GM19452 (cell line): ENCODE measurements around the gene PTGFR.

Experiments used
- ATAC-seq: cut with Tn5 transposase; IDR thresholded peaks from one replicate; pipeline ENCODE4 v1.9.1; 2021; ENCODE audit not compliant: unreplicated experiment

Gene PTGFR

GRCh38 chr1:78520216-78520615, 29.4 kb downstream of the PTGFR start:
- ATAC-seq = no peak

- no peak for ATAC-seq
Measured at GRCh38 chr1:78520843-78521242, 30.1 kb downstream of the PTGFR start.

DNA sequence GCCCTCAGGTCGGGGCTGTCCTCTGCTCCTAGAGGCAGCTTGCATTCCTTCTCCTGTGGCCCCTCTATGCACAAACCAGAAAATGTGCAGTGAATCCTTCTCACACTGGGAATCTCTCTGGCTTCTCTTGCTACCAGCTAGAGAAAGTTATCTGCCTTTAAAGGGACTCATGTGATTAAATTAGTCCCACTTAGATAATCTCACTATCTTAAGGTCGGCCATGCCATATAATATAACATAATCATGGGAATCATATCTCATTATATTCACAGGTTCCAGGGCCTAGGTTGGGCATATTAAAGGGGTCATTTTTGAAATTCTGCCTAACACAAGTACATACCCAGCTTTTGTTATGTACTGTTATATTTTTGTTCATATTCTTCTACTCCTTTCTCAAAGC, 31.4 kb downstream of the PTGFR start:
- ATAC-seq = no peak

GRCh38 chr1:78526496-78526895, 35.7 kb downstream of the PTGFR start:
- ATAC-seq = no peak

DNA sequence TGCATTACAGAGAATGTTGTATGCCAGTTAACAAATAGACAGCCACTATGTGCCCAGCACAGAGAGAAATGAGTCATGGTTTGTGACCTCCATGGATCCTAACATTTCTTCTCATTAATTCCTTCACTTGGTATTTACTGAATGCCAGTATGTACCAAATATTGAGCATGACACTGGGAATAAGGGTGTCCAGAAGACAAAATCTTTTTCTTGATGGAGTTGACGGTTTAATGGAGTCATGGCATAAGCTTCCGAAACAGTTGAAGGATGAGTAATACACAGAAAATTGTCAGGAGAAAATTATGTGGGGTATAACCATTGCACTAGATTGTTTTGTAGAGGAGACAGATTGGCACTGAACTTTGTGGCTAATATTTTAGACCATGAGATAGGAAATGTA, 36.9 kb downstream of the PTGFR start:
- ATAC-seq = no peak

- no peak for ATAC-seq
Measured at GRCh38 chr1:78533527-78533926, 42.8 kb downstream of the PTGFR start.

DNA sequence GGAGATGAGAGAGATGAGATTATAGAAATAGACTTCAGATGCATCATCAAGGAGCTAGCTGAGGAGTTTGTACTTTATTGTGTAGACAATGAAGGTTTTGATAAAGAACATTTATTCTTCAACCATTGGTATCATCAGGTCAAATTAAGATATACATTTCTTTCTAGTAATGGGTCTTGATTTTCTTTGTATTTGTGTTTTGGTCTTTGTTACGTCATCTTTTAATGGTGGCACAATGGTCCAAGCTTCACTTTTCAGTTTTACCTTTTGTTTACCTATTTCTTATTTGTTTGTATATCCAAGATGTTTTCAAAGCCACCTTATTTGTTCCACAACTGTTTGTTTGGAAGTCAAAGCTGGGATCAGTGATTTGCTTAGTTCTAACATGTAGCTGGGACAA, 44.5 kb downstream of the PTGFR start:
- no peak for ATAC-seq

DNA sequence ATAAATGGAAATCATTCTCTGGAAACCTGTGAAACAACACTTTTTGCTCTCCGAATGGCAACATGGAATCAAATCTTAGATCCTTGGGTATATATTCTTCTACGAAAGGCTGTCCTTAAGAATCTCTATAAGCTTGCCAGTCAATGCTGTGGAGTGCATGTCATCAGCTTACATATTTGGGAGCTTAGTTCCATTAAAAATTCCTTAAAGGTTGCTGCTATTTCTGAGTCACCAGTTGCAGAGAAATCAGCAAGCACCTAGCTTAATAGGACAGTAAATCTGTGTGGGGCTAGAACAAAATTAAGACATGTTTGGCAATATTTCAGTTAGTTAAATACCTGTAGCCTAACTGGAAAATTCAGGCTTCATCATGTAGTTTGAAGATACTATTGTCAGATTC, 45.7 kb downstream of the PTGFR start:
- ATAC-seq = no peak

DNA sequence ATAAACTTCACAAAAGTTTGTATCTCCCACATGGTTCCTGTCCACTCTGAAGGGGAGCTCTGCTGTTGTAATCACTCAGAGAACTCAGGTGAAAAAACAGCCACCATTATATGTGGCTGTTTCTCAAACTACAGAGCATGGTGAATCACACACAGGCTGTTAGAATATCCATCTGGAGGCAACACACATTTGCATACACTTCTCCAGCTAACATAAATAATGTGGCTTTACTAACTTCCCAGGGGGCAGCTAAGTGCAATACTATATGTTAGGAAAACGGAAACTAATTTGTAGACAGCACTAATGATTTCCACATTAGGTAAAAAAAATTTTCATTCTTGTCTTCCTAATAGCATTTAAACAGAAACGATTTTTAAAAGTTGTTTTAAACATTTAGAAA, 49.3 kb downstream of the PTGFR start:
- no peak for ATAC-seq

DNA sequence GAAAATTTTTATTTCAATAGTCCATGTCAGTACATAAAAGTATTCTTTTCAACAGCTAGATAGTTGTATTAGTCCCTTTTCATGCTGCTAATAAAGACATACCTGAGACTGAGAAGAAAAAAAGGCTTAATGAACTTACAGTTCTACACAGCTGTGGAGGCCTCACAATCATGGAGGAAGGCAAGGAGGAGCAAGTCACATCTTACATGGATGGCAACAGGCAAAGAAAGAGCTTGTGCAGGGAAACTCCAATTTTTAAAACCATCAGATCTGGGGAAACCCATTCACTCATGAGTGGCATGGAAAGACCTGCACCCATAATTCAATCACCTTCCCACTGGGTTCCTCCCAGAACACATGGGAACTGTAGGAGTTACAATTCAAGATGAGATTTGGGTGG, 50.7 kb downstream of the PTGFR start:
- no peak for ATAC-seq

DNA sequence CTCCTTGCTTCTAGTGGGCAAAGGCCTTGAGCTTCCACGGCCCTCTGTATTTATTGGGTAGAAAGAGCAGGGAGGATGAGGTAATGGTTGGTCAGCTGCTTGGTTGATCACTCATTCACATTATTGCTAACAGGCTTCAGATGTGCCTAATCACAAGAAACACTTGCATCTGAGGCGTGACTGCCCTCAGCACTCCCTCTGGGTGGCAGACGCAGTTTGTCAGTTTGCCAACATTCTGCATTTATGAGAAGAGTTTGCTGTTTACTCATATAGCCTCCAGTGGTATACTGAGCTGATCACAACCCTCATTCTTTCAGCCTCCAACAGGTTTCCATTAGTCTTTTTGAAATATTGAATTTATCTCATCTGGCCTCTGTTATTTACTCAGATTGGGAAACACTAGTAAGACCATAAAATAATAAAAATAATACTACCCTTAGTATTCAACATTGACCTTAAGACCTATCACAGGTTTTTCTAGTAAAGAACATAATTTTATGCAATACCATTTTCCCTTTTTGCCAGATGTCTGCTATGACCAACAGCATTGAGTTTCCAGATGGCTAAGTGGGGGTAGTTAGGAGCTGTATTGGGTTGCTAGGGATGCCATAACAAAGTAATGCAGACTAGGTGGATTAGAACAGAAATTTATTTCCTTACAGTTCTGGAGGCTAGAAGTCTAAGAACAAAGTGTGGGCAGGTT, 53.3 kb downstream of the PTGFR start:
- ATAC-seq = no peak

GRCh38 chr1:78547081-78547480, 56.3 kb downstream of the PTGFR start:
- ATAC-seq = no peak

GRCh38 chr1:78549331-78549730, 58.6 kb downstream of the PTGFR start:
- no peak for ATAC-seq

- ATAC-seq = no peak
Measured at GRCh38 chr1:78549891-78550290, 59.1 kb downstream of the PTGFR start.

DNA sequence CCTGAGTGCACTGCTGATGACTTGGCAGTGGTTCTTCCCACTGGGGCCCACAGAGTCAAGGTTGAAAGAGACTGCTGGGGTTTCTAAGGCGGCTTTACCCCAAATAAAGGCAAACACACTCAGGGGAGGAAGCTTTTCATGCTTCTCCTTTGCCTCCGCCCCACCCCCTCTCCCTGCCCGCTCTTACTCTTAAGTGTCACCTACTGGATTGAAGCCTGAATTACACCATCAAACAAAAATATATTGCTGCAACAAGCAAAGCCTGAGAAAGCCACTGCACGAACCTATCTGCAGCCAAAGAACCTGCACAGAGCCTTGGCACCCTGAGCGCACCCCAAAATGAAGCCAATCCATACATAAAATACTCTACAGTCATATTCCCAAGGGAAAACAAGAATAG, 63.1 kb downstream of the PTGFR start:
- ATAC-seq = no peak

GRCh38 chr1:78554840-78555239, 64.1 kb downstream of the PTGFR start:
- no peak for ATAC-seq

GRCh38 chr1:78559680-78560079, 68.9 kb downstream of the PTGFR start:
- no peak for ATAC-seq

DNA sequence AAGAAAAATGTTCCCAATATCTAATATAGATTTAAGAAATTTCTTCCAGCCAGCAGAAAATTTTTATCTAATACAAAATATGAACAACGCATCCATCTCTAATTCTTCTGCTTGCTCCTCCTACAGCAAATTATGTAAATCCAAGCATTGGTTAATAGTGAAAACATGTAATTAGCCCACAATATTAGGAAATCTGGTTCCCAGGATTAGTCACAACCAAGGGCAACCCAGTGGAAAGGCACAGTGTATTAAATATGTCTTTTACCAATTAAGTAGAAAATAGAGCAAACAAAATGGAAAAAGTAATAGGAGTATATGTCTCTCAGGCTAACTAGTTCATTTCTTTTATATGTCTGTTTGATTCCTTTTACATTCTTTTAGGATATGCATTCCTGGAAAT, 70.0 kb downstream of the PTGFR start:
- ATAC-seq = no peak

- ATAC-seq = no peak
Measured at GRCh38 chr1:78561856-78562255, 71.1 kb downstream of the PTGFR start.

DNA sequence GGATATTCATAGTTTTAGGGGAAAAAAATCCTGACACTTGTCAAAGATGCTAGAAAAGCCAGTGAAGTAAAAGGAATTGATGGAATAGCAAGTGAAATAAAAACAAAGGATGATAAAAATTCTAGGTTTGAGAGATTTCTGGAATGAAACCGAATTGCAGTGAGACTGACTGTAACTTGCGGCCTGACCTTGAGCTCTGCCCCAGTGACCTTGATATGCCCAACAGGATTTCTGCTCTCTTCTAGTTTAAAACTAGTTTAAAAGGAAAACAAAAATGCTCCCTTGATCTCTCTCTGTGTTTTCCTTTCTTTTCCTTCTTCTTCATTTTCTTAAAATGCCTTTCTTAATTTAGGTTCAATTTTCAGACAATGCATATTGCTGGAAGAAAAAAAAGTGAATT, 74.6 kb downstream of the PTGFR start:
- ATAC-seq = no peak

DNA sequence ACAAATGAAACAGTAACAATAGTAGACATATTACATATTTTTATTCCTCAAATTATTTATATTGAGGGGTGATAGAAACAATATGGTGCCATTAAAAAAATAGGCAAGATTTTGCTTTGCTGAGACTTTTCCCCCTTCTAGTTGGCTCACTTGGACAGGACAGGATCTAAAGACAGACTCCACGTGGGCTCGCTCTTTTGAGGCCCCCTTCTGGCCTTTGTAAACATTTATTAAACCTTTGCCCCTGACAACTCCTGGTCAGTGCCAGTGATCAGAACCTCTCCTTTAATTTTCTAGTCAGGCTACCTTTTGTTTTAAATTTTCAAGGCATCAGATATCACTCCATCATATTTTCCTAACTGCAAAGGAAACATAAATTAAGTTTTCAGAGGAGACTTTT, 79.8 kb downstream of the PTGFR start:
- ATAC-seq = no peak

- ATAC-seq = no peak
Measured at GRCh38 chr1:78577257-78578100, 86.7 kb downstream of the PTGFR start.

- ATAC-seq = no peak
Measured at GRCh38 chr1:78586572-78586971, 95.8 kb downstream of the PTGFR start.
